ENCODE measurements around the gene HGS. TPM values are rescaled to one million over a fixed set of nuclear protein-coding genes. Genes with fewer than 3 reads are reported as not detected.

Gene HGS
- total and polyA plus RNA-seq, 2 of the 13 experiments (the other 11 are each of a cell fraction or from before 2014, with no cell fraction given): 73.3 to 78.1 TPM

DNA sequence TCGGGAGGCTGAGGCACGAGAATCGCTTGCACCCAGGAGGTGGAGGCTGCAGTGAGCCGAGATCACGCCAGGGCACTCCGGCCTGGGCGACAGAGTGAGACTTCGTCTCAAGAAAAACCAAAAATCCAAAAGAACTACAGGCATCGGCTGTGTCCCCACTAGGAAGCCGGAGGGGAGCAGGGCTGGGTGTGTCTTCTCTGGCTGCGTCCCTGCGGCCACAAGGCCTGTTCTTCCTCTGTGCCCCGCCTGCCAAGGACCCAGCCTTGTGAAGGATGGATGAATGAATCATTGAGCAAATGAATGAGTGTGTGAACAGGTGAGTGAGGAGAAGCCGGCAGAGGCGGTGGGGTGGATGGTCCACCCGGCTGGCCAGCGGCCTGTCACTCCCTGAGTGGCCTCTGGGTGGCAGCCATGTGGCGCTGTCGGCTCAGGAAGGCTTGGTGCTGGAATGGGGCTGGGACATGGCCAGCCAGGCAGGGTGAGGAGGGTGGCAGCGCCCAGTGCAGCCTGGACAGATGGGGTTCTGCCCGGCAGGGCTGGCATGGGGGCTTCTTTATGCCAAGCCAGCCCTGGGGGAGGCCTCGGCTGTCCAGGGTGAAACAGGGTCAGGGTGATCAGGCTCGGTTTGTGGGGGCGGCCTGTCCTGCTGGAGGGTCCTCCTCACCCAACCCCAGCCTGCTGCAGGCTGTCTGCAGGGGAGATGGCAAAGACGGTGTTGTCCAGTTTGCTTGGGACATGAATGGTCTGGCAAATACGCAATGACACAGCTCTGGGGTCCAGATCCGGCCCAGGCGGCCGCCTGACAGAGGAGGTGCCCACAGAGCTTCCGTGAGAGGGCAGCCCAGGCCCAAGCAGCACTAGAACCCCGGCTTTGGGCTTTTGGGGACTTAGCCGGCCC is 49.9 kb downstream of the HGS start (continued):
- TF ChIP-seq, protein P1, sequence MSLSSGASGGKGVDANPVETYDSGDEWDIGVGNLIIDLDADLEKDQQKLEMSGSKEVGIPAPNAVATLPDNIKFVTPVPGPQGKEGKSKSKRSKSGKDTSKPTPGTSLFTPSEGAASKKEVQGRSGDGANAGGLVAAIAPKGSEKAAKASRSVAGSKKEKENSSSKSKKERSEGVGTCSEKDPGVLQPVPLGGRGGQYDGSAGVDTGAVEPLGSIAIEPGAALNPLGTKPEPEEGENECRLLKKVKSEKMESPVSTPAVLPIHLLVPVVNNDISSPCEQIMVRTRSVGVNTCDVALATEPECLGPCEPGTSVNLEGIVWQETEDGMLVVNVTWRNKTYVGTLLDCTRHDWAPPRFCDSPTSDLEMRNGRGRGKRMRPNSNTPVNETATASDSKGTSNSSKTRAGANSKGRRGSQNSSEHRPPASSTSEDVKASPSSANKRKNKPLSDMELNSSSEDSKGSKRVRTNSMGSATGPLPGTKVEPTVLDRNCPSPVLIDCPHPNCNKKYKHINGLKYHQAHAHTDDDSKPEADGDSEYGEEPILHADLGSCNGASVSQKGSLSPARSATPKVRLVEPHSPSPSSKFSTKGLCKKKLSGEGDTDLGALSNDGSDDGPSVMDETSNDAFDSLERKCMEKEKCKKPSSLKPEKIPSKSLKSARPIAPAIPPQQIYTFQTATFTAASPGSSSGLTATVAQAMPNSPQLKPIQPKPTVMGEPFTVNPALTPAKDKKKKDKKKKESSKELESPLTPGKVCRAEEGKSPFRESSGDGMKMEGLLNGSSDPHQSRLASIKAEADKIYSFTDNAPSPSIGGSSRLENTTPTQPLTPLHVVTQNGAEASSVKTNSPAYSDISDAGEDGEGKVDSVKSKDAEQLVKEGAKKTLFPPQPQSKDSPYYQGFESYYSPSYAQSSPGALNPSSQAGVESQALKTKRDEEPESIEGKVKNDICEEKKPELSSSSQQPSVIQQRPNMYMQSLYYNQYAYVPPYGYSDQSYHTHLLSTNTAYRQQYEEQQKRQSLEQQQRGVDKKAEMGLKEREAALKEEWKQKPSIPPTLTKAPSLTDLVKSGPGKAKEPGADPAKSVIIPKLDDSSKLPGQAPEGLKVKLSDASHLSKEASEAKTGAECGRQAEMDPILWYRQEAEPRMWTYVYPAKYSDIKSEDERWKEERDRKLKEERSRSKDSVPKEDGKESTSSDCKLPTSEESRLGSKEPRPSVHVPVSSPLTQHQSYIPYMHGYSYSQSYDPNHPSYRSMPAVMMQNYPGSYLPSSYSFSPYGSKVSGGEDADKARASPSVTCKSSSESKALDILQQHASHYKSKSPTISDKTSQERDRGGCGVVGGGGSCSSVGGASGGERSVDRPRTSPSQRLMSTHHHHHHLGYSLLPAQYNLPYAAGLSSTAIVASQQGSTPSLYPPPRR (CRISPR knock-in tag; IDR thresholded peaks at IDR 0.05; ENCODE audit: borderline replicate concordance): no peak
- TF ChIP-seq, protein P2, sequence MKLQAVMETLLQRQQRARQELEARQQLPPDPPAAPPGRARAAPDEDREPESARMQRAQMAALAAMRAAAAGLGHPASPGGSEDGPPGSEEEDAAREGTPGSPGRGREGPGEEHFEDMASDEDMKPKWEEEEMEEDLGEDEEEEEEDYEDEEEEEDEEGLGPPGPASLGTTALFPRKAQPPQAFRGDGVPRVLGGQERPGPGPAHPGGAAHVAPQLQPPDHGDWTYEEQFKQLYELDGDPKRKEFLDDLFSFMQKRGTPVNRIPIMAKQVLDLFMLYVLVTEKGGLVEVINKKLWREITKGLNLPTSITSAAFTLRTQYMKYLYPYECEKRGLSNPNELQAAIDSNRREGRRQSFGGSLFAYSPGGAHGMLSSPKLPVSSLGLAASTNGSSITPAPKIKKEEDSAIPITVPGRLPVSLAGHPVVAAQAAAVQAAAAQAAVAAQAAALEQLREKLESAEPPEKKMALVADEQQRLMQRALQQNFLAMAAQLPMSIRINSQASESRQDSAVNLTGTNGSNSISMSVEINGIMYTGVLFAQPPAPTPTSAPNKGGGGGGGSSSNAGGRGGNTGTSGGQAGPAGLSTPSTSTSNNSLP (IDR thresholded peaks at IDR 0.05; ENCODE audit: low read depth, low read length): peak; percentile 41; the same call in 1 of the 2 replicates
- TF ChIP-seq ZNF446 (CRISPR knock-in tag; IDR thresholded peaks at IDR 0.05) (no peak), PTBP1 (IDR thresholded peaks at IDR 0.05; ENCODE audit: low read depth, low read length, poor library complexity, severe bottlenecking) (no peak), ZNF441 (CRISPR knock-in tag; IDR thresholded peaks at IDR 0.05; ENCODE audit: borderline replicate concordance) (no peak), ZNF605 (CRISPR knock-in tag; IDR thresholded peaks at IDR 0.05) (0 out of 2 replicates have a peak, but pooled peaks have one; percentile 53), TCF12 (IDR thresholded peaks at IDR 0.05) (no peak), TCF12 (CRISPR knock-in tag; IDR thresholded peaks at IDR 0.05) (no peak), ARHGAP35 (CRISPR knock-in tag; IDR thresholded peaks at IDR 0.05; ENCODE audit: borderline replicate concordance) (no peak), POLR2G (IDR thresholded peaks at IDR 0.05; ENCODE audit: low read depth, low read length) (no peak), ZC3H13 (CRISPR knock-in tag; IDR thresholded peaks at IDR 0.05) (no peak), ZNF652 (CRISPR knock-in tag; IDR thresholded peaks at IDR 0.05; ENCODE audit: borderline replicate concordance, low read depth) (0 out of 2 replicates have a peak, but pooled peaks have one; percentile 20), MEIS1 (CRISPR knock-in tag; IDR thresholded peaks at IDR 0.05; ENCODE audit: borderline replicate concordance) (peak; percentile 89; the same call in 1 of the 2 replicates), JUNB (CRISPR knock-in tag; IDR thresholded peaks at IDR 0.05; ENCODE audit: borderline replicate concordance) (no peak), ZNF207 (IDR thresholded peaks at IDR 0.05; ENCODE audit: borderline replicate concordance) (no peak), PHF8 (CRISPR knock-in tag; IDR thresholded peaks at IDR 0.05) (peak; percentile 52; the same call in 1 of the 2 replicates), ERF (CRISPR knock-in tag; IDR thresholded peaks at IDR 0.05) (peak; percentile 92), MED8 (CRISPR knock-in tag; IDR thresholded peaks at IDR 0.05; ENCODE audit: insufficient replicate concordance) (no peak)
- TF ChIP-seq, protein P3, sequence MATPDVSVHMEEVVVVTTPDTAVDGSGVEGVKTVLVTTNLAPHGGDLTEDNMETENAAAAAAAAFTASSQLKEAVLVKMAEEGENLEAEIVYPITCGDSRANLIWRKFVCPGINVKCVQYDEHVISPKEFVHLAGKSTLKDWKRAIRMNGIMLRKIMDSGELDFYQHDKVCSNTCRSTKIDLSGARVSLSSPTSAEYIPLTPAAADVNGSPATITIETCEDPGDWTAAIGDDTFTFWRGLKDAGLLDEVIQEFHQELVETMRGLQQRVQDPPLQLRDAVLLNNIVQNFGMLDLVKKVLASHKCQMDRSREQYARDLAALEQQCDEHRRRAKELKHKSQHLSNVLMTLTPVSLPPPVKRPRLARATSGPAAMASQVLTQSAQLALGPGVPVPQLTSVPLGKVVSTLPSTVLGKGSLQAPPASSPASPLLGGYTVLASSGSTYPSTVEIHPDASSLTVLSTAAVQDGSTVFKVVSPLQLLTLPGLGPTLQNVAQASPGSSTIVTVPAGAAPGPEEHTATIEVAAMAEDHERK (CRISPR knock-in tag; IDR thresholded peaks at IDR 0.05; ENCODE audit: low read depth): no peak
- TF ChIP-seq, protein P4, sequence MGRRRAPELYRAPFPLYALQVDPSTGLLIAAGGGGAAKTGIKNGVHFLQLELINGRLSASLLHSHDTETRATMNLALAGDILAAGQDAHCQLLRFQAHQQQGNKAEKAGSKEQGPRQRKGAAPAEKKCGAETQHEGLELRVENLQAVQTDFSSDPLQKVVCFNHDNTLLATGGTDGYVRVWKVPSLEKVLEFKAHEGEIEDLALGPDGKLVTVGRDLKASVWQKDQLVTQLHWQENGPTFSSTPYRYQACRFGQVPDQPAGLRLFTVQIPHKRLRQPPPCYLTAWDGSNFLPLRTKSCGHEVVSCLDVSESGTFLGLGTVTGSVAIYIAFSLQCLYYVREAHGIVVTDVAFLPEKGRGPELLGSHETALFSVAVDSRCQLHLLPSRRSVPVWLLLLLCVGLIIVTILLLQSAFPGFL (CRISPR knock-in tag; IDR thresholded peaks at IDR 0.05): no peak
